Glomerular visceral epithelial cell (primary cell): ENCODE measurements around the gene NPR2.

Experiments used
- DNase-seq: peaks from one replicate; pipeline ENCODE4 v3.0.0-alpha.2; 2016; ENCODE audit errors: extremely low spot score

NPR2 gene

DNA sequence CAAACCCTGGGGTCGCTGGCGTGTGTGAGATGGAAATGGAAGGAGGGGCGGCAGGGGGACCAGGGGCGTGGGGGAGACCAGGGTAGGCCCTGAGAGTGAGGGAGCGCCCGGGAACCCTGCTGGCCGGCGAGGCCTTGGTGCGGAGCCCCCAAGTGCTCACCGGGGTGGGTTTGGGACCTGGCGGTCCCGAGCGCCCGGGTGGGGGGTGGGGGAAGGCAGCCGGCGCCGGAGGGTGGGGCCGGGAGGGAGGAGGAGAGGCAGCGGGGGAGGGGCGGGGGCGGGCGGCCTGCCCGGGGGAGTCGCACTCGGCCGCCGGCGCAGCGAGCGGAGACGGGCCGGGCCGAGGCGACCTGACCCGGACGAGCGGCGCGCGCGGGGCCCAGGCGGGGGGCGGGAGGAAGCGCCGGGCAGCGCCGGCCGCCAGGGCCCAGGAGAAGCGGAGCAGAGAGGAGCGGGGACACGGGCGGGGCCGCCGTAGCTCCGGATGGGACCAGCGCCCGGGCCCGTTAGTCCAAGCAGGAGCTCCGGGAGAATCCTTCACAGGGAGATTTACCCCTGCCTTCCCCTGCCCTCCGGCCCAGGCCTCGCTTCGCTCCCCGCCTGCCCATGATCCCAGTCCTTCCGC is at the start of gene NPR2:
TSS of gene NPR2 (plus strand) at position 295 of the 625 bp plus-strand sequence. CDS start 818 bp downstream, outside the sequence.
- DNase-seq: peak; percentile 40

DNA sequence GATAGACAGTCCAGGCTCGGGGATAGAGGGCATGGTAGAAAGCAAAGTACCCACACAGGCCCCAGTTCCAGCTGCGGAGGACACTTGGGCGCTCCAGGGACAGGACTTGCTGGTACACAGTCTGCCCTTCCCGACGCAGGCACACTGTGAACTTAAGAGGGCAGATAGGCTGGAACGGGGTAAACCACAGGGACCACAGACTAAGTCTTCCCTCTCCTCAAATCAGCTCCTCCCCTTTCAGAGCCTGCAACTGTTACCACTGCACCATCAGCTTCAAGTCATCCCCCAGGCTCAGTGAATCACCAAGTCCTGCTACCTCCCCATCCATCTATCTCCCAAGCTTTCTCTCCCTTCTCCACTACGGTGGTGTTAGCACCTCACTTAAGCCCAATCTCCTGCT is 49.7 kb upstream of the NPR2 start:
- DNase-seq: no peak

DNA sequence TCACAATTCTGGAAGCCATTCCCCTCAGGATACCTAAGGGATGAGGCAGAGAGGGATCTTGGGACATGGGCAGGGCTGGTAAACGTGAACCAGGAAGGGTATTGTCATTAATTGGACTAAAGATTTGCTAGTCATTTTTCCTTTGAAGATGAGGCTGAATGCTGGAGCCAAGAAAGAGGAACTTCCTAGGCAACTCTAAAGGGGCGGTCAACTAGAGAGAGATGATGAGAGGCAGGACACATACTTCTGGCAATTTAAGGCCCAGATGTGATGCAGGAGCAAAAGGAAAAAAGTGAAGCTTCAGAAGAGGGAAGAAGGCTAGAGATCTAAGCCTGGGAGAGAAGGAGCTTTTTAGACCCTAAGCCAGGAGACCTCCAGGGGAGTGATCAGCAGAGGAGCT is 47.9 kb upstream of the NPR2 start:
- no peak for DNase-seq

DNA sequence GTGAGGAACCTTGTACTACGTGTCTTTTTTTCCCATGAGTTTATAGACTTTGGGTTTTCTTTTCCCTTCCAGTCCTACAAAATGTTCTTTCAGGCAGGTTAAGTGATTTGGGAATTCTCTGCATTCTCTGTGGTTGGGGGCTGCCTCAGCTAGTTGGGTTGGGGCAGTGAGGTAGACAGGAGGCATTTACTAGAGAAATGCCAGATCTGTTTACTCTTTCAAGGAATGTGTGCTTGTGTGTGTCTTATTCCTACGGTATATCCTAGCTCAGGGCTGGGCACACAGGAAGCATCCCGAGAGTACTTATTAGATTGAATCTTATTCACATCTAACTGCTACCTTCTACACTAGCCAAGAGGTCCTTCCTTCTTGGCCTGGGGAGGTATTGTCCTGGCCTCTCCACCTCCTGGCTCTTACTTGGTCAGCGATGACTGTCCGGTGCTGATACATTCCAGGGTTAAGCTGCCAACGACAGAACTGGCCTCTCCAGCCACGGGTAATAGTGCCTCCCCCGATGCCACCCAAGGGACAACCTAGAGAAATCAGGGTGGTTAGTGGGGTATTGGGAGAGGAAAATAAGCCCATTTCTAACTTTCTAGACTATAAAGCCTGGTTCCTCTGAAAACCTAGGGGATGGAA is 47.4 kb upstream of the NPR2 start:
- no peak for DNase-seq

DNA sequence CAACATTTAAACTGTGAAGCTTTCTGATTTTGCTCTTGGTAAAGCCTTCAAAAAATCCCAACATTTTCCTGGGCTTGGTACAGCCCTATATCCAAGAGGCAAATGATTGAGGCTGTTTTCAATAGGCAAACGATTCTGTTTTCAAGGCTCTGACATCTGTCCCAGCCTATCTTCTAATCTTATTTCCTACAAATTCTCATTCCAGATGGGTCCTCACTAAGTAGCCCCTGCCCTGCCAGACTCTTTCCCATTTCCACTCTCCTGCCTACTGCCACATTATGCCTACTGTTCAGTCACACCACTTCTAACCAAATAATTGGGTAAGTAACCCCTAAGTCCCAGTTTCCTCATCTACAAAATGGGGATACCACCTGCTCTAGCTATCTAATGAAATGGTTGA is 45.8 kb upstream of the NPR2 start:
- no peak for DNase-seq

DNA sequence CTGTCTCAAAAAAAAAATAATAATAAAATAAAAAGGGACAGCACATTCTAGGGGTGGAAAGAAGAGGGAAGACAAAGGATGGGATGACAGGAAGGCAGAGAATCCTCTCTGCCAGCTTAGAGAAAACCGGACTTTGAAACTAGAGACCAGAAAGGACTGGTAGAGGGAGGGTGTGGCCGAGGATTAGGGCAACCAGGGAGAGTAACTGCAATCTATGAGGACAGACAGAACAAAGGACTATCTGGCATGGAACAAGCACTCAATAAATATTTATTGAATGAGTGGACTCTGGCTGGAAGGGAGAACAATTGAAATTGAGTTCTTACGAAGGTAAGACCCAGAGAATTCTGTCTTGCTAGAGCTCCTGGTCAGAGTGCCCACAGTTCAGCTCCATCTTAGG is 44.8 kb upstream of the NPR2 start:
- no peak for DNase-seq

DNA sequence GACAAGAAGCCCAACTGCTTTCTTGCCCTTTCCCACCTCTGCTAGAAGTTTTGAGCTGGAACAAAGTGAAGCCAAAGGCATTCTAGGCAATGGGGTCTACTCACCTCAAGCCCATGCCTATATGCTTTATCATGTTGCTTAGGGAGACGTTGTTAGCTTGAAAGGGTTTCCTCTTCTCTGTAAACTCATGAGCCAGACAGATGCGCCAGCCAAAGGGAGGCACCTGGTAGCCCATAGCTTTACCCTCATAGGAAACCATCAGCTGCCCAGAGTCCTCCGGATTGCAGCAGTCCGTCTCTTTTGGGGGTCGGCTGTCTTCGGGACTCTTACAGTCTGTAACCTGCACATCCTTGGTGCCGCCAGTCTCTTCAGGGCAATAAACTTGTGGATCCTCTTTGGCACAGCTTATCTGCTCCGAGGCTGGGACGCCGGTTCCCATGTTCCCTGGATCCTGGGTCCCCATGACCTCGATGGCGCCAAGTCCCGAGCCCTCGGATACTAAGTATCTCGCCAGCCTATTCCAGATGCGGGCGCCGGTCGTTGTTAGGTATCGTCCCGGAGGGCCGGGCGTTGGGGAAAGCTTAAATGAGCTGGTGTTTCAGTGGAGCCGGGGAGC is 43.0 kb upstream of the NPR2 start:
- no peak for DNase-seq

DNA sequence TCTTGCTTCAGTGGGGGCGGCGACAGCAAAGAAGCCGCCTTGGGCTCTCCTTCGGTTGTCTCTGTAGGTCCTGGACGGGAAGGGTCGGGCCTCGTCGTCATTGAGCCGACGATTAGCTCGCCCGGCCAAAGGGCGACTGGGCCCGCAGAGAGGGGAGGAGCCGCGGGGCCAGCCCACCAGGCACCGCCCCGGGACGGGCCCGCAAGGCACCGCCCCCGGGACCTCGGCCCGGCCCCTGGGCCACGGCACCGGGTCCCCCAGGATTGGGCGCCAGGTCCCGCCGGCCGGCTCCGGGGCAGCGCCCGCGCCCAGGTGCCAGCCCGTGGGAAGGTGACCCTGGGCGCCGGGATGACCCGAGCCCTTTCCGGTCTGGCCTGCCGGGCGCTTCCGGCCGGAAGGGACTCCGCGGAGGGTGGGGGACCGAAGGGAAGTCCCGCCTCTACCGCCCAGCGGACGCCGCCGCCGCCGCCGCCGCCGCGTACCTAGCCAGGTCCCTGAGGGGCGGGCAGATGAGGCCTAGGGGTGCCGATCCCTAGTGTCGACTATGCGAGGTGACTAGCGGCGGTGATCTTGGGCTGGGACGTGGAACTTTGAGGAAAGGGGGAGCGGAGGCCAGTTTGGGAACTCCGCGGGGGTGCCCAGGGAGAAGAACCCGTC is 42.4 kb upstream of the NPR2 start, which contains the start of the genes GBA2 and RGP1:
TSS of gene GBA2 (minus strand) at position 371 of the 657 bp plus-strand sequence. CDS start 524 bp downstream, outside the sequence.
TSS of gene RGP1 (plus strand) at position 430 of the 657 bp plus-strand sequence. CDS start 469 bp downstream, outside the sequence.
- DNase-seq: peak; percentile 84

DNA sequence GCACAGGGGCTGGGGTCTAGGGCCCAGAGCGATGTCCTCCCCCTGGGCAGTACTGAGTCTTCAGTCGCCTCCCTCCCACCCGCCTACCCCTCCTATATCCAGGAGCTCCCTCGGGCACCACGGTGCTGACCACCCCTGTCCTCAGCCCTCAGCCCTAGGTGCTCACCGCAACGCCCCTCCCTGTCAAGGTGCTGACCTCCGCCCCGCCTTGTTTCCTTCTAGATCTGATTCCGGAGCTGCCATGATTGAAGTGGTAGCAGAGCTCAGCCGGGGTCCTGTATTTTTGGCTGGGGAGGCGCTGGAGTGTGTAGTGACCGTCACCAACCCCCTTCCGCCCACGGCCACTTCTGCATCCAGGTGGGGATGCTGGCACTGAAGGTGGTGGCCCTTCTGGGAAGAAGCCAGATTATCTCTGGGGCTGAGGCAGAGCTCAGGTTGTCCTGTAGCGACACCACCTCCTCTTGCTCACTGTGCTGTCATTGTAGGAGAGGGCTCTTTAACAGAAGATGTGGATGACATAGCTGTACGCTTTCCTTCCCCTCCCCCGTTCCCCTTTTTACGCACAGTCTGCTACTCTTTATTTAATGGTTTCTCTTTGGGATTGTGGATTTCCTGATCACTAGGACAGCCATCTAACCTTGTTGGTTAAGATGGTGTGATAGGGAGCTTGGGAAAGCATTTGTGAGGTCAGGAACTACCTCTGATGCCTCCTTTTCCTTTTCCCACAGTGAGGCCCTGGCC is 41.7 kb upstream of the NPR2 start:
- no peak for DNase-seq

DNA sequence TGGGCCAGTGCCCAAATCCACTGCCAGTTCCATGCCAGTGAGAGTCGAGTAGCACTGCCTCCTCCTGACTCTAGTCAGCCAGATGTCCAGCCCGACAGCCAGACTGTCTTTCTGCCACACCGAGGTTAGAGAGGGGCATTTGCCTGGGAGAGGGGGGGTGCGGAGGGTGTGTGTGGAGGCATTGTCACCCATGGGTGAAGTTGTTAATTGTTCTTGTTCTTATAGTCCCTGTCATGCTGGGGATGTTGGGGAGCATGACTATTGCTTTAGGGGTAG is 41.2 kb upstream of the NPR2 start:
- DNase-seq: no peak

DNA sequence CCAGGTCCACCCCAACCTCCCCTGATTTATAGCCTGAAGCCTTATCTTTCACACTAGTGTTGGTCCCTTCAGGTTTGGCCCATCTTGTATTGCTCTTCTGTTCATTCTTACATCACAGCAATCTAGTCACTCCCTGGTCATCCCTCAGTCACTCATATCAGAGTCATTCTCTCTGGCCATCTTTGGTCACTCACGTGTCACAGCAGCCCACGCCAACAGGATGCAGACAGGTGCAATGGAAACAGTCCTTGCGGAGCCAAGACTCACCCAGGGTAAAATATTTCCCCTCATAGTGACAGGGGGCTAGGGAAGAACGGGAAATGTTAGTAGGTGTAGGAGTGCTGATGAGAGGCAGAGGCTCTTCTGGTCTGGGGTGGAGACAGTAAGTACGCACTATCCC is 37.9 kb upstream of the NPR2 start:
- DNase-seq: no peak

DNA sequence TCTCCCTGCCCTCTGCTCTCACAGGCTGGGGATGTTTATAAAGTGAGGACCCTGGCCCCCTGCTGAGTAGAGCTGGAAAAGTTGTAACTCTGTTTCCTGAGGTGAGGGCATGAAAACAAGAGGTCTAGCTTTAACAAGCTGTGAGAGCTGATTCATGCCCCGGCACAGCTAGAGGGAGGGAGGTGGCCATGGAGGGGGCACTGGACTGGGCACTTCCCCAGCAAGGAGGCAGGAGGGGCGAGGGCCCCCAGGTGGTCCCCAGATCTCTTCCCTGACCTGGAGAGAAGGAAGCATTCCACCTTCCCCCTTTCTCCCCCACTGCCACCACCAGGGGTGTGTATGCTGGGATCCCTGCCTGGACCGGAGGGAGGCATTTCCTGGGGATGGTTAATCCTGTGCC is 37.1 kb upstream of the NPR2 start, which contains the start of gene MSMP:
TSS of gene MSMP (minus strand) at position 13 of the 400 bp plus-strand sequence. CDS start 147 bp downstream, outside the sequence.
- no peak for DNase-seq

DNA sequence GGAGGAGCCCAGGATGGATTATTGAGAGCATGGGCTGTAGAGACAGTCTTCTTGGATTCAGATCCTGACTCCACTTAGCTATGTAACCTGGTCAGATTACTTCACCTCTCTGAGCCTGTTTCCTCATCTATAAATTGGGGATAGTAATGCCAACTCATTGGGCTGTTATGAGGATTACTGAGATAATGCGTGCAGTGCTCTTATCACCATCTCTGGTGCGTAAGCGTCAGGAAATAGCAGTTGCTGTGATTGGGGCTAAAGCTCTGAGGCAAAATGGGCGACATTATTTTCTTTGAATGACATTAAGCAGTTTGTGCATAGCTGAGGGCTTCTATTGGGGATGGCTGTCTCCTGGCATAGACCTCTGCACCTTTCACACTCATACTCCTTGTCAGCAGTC is 36.3 kb upstream of the NPR2 start:
- no peak for DNase-seq

DNA sequence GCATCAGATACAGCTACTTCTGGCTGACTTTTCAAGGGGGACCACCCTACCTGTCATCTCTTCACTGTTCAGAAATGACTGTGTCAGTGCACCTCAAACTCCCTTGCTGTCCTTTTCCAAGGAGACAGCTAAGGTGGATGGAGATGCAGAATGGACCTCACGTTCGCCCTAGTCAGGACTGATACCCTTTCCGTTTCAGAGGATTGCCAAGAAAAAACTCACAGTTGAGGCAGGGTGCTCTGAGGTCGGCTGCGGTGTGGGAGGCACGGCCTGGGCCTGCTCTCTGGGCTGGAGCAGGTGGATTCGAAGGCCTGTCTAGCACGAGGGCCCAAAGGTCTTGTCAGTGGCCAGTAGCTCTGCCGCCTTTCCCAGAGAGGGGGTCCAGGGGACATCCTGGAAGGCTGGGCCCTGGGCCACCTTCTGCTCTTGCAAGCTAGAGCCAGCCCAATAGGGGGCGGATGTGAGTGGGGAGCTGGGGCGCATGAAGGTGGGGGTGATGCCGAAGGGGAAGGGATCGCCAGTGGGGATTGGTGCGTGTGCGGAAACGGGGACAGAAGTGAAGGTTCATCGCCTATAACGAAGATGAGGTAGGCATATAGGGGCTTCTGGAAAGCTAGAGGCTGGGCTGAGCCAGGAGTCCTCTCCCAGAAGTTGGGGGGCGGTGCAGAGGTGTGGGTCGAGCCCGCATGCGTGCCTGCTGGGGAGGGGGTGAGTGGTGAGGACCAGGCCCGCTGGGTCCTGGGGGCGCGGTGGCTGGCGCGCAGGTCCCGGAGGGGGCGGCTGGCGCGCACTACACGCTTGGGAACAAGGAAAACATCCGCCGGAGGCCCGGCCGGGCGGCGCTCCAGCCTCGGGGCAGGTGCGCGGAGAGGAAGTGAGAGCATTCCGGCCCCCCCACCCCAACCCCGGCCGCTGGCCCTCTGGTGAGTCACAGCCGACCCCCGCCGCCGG is 34.8 kb upstream of the NPR2 start:
- peak; percentile 74 for DNase-seq

DNA sequence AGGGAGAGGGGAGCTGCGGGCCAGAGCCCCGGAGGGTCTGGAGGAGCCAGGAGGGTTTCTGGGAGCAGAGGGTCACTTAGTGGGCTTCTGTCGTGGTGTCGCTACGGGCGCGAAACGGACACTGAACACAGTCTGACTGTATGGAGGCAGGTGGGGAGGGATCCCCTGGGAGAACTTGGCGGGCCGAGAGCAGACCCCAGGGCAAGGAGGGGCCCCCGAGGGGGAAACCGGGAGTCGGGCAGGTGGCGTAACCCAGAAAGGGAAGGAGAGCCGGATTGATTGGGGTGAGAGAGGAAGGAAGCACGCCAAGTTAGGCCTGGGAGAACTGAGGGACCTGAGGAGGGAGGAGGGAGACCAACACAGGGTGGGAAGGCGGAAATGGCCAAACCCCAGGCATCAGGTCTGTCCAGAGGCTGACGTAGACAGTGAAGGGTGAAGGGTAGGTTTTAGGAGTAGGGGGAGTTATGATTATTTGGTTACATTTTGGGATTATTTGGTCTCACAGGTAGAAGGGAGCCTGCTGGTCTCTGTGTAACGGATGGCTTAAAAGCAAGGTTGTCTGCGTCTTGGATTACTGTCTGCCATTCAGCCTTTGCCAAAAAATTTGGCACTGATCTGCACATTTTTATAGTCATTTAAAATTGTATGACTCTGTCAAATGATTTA is 34.0 kb upstream of the NPR2 start:
- peak; percentile 71 for DNase-seq

DNA sequence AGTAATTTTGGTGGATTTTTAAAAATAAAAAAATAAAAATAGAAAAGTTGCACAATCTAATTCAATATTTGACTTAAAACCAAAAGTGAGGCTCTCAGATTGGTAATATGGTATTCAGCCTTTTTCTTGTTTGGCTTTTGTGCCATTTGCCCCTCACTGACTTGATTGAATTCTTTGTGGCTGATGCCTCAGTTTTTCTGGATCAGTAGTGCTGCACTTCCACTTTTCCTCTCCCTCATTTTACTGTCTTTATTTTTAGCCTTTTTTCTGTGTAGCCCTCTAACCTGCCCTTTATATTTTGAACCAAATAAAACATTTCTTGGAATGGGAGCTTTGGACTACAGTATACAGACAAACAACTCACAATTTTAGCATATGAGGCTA is 33.5 kb upstream of the NPR2 start:
- no peak for DNase-seq

DNA sequence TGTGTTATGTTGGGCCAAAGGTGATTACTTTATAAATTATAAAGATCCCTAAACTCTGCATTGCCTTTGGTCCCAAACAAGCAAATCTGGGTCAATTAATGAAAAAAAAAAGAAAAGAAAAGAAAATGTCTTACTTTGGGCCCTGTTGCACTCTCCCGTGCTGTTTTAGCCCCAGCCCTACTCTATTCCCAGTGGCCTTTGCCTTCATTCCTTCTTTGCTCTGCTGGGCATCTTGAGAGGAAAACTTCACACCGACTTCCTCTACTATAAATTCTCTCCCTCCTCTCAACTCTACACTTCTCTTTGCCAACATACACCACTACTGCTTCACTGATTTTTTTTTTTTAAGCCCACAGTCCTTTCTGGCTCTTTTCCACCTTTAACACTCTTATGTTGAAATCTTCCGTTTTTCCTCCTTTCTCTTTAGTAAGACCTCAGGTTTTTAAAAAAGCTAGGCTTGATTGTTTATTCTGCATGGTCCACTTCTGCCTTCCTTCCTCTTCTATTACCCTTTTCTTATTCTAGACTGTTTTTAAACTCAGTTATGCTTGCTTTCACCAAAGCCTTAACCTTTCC is 32.8 kb upstream of the NPR2 start:
- DNase-seq: no peak

DNA sequence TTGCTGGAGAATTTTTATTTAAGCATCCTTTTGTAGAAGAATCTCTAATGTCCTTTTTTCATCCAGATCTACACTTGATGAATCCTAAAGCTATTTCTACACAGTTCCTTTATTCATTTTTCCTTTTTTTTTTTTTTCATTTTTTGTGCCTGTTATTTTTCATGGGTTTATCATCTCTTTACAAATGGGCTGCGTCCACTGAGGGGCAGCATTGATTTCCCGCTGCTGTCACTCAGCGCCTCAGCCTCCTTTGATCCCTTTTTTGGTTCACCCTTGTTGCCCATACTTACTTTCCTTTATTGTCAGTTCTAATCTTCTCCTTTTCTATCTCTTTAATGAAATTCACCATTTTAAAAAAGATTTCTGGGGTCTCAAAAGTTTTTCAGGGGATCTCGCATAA is 31.6 kb upstream of the NPR2 start:
- no peak for DNase-seq

DNA sequence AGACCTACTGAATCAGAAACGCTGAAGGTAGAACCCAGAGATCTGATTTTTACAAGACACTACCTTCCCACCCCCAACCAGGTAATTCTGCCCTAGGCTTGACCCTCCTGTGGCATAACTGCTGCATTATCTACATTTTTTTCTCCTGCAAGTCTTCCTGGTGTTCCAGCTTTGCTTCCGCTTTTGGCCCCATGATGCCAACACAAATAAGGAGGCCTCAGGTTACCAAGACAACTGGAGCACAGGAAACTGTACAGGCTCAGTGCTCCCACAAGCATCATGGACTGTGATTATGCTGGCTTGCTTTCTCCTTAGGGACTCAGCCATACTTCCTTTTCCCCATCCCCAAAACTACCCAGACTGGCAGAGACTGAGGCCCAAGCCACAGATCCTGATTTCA is 30.7 kb upstream of the NPR2 start:
- DNase-seq: peak; percentile 58

DNA sequence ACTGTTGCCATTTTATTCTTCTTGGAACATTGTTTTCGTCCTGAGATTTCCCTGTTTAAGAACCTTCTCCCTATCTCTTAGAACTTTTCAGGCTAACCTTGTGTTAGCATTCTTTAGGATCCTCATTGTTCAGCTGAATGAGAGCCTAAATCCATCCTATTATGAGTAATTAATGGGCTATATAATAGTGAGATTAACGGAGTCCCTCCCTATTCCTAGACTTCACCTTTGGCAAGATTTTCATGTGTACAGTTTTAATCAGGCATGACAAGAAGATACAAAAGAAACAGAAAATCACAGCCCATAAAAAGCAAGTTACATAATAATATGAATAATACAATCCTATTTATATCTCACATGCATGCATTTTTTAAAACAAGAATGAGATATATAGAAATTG is 28.2 kb upstream of the NPR2 start:
- no peak for DNase-seq
